Measurements from ENCODE around the gene RCE1. TPM values are rescaled to one million over a fixed set of nuclear protein-coding genes. Genes with fewer than 3 reads are reported as not detected.

The RCE1 gene
- total and polyA plus RNA-seq, 2 donors (not counting 1 experiment from before 2014, with no cell fraction given), result 7.0 to 14.4 TPM

DNA sequence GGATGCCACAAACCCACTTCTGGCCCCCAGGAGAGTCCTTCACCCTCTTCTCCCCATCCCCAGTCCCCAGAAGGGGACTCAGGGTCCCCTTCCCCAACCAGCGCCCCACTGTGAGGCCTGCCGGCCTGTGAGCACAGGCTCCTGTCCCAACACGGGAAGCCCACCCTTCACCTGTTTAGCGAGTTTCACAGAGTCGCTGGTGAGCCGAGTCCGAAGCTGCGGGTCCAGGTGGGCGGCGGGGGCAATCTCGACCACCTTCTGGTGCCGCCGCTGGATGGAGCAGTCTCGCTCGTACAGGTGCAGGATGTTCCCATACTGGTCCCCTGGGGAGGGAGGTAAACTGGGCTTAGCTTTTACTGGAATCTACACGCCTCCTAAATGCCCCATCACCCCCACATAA is 26.9 kb downstream of the RCE1 start:
- Histone ChIP-seq H4K20me1 (ENCODE audit: control insufficient read depth, extremely low read depth, insufficient read depth, low read length) (no peaks in the 10 kb centered on the region), H3K9ac (ENCODE audit: insufficient read depth, low read length) (no peak overlapping the region), H3K79me2 (ENCODE audit: control insufficient read depth, insufficient read depth, low read length) (no peaks in the 10 kb centered on the region), H3K4me1 (ENCODE audit: control insufficient read depth, extremely low read depth, insufficient read depth, low read length) (no peaks in the 10 kb centered on the region), H3K4me3 (replicated peaks in 1 of 4; ENCODE audit: control extremely low read depth in 1 of 4, insufficient read depth in 1 of 4, low read depth in 3 of 4, low read length in 4 of 4) (no peak overlapping the region), H3K9me3 (ENCODE audit: control insufficient read depth, insufficient read depth, low read depth, low read length) (no peaks in the 10 kb centered on the region), H3K27me3 (ENCODE audit: control insufficient read depth, insufficient read depth, low read length) (no peaks in the 10 kb centered on the region), H3K36me3 (ENCODE audit: control insufficient read depth, insufficient read depth, low read length) (no peaks in the 10 kb centered on the region), H3K4me2 (ENCODE audit: extremely low read depth, insufficient read depth, low read length) (no peak overlapping the region), H3K27ac (ENCODE audit: insufficient read depth, low read length) (no peak overlapping the region), H2AFZ (ENCODE audit: low read length) (no peak overlapping the region)
- no peak for DNase-seq (ENCODE audit: low read depth in 2 of 2)
- no peak for TF ChIP-seq EZH2 (IDR thresholded peaks at IDR 0.05; ENCODE audit: low read length, missing control alignments)
- TF ChIP-seq, protein P1, sequence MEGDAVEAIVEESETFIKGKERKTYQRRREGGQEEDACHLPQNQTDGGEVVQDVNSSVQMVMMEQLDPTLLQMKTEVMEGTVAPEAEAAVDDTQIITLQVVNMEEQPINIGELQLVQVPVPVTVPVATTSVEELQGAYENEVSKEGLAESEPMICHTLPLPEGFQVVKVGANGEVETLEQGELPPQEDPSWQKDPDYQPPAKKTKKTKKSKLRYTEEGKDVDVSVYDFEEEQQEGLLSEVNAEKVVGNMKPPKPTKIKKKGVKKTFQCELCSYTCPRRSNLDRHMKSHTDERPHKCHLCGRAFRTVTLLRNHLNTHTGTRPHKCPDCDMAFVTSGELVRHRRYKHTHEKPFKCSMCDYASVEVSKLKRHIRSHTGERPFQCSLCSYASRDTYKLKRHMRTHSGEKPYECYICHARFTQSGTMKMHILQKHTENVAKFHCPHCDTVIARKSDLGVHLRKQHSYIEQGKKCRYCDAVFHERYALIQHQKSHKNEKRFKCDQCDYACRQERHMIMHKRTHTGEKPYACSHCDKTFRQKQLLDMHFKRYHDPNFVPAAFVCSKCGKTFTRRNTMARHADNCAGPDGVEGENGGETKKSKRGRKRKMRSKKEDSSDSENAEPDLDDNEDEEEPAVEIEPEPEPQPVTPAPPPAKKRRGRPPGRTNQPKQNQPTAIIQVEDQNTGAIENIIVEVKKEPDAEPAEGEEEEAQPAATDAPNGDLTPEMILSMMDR (conservative IDR thresholded peaks at IDR 0.05 in 1 of 2, IDR thresholded peaks at IDR 0.05 in 1 of 2; ENCODE audit: low read depth in 1 of 2, low read length in 2 of 2), result no peak

DNA sequence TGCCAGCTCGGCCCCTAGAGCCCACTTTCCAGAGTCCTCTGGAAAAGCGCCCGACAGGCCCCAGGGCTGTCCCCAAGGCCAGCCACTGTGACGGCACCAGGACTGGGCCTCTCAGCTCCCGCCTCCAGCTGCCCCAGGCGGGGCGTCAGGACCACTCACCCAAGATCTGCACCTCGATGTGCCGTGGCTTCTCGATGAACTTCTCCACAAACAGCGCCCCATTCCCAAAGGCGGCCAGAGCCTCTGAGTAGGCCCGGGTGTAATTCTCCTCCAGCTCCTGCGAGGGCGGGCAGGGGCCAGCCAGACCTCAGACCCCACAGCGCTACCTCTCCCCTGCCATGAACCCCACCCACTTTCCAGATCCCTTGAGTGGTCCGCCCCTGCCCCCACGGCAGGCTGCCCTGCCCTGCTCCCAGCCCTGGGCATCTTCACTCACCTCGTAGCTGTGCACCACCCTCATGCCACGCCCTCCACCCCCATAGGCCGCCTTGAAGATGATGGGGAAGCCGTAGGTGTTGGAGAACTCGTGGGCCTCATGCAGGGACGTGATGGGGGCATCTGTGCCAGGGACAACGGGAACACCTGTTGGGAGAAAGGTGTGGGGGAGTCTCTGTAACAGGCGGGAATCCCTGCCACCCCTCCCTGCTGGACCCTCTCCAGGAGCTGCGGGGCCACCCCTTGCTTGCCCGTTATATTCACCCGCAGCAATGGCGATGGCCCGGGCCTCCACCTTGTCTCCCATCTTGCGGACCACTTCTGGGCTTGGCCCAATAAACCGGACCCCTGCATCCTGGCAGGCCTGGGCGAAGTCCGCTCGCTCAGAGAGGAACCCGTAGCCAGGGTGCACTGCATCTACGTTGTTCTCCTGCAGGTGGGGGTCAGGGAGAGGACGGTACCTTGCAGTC is 27.6 kb downstream of the RCE1 start:
- Histone ChIP-seq H3K27ac (ENCODE audit: insufficient read depth, low read length) (no peak overlapping the region), H3K79me2 (ENCODE audit: control insufficient read depth, insufficient read depth, low read length) (no peaks in the 10 kb centered on the region), H3K9me3 (ENCODE audit: control insufficient read depth, insufficient read depth, low read depth, low read length) (no peaks in the 10 kb centered on the region), H3K4me1 (ENCODE audit: control insufficient read depth, extremely low read depth, insufficient read depth, low read length) (no peaks in the 10 kb centered on the region), H2AFZ (ENCODE audit: low read length) (no peak overlapping the region), H3K4me2 (ENCODE audit: extremely low read depth, insufficient read depth, low read length) (no peak overlapping the region), H4K20me1 (ENCODE audit: control insufficient read depth, extremely low read depth, insufficient read depth, low read length) (no peaks in the 10 kb centered on the region), H3K9ac (ENCODE audit: insufficient read depth, low read length) (no peak overlapping the region), H3K27me3 (ENCODE audit: control insufficient read depth, insufficient read depth, low read length) (no peaks in the 10 kb centered on the region), H3K36me3 (ENCODE audit: control insufficient read depth, insufficient read depth, low read length) (no peaks in the 10 kb centered on the region), H3K4me3 (replicated peaks in 1 of 4; ENCODE audit: control extremely low read depth in 1 of 4, insufficient read depth in 1 of 4, low read depth in 3 of 4, low read length in 4 of 4) (no peak overlapping the region)
- TF ChIP-seq, protein P1 (conservative IDR thresholded peaks at IDR 0.05 in 1 of 2, IDR thresholded peaks at IDR 0.05 in 1 of 2; ENCODE audit: low read depth in 1 of 2, low read length in 2 of 2), result no peak
- no peak for TF ChIP-seq EZH2 (IDR thresholded peaks at IDR 0.05; ENCODE audit: low read length, missing control alignments)
- no peak for DNase-seq (ENCODE audit: low read depth in 2 of 2)

GRCh38 chr11:66871521-66871901 is 28.3 kb downstream of the RCE1 start:
- DNase-seq (ENCODE audit: low read depth in 2 of 2), result no peak
- Histone ChIP-seq H3K9me3 (ENCODE audit: control insufficient read depth, insufficient read depth, low read depth, low read length) (no peaks in the 10 kb centered on the region), H3K4me3 (replicated peaks in 1 of 4; ENCODE audit: control extremely low read depth in 1 of 4, insufficient read depth in 1 of 4, low read depth in 3 of 4, low read length in 4 of 4) (no peak overlapping the region), H3K36me3 (ENCODE audit: control insufficient read depth, insufficient read depth, low read length) (no peaks in the 10 kb centered on the region), H3K27ac (ENCODE audit: insufficient read depth, low read length) (no peak overlapping the region), H3K4me2 (ENCODE audit: extremely low read depth, insufficient read depth, low read length) (no peak overlapping the region), H3K79me2 (ENCODE audit: control insufficient read depth, insufficient read depth, low read length) (no peaks in the 10 kb centered on the region), H3K27me3 (ENCODE audit: control insufficient read depth, insufficient read depth, low read length) (no peaks in the 10 kb centered on the region), H4K20me1 (ENCODE audit: control insufficient read depth, extremely low read depth, insufficient read depth, low read length) (no peaks in the 10 kb centered on the region), H2AFZ (ENCODE audit: low read length) (no peak overlapping the region), H3K9ac (ENCODE audit: insufficient read depth, low read length) (no peak overlapping the region), H3K4me1 (ENCODE audit: control insufficient read depth, extremely low read depth, insufficient read depth, low read length) (no peaks in the 10 kb centered on the region)
- no peak for TF ChIP-seq EZH2 (IDR thresholded peaks at IDR 0.05; ENCODE audit: low read length, missing control alignments)
- TF ChIP-seq, protein P1 (conservative IDR thresholded peaks at IDR 0.05 in 1 of 2, IDR thresholded peaks at IDR 0.05 in 1 of 2; ENCODE audit: low read depth in 1 of 2, low read length in 2 of 2), result no peak

Data from fibroblast of lung (primary cell).